ENCODE data around the gene MADCAM1. TPM values are rescaled to one million over a fixed set of nuclear protein-coding genes. Genes with fewer than 3 reads are reported as not detected.

Gene MADCAM1
- total and polyA plus RNA-seq, 10 of the 15 experiments (the other 5 are each of a cell fraction or from before 2014, with no cell fraction given) = 0.06 to 0.32 (median 0.31) TPM; not detected in 5

DNA sequence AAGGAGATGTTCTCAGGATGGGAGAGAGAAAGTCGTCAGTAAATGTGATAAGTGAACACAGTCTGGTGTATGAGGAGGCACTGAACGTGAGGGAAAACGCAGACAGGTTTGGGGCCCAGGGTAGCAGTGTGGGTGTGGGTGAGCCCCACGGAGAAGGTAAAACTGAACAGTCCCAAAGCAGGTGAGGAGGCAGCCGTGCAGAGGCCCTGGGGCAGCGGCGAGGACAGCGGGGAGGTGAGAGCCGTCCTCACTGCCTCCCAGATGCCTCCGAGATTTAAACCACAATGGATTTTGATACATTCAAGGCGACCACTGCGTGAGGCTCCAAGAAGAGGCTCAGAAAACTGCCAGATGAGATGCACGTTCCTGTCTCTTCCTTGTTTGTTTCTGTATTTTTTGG is 20.9 kb upstream of the MADCAM1 start:
- in situ Hi-C loops (cut with MboI) = no loop called here
- Histone ChIP-seq H4K20me1 (ENCODE audit: control insufficient read depth, insufficient read depth) (no peaks in the 10 kb centered on the region), H3K9ac (ENCODE audit: control insufficient read depth, insufficient read depth, low read length) (no peak overlapping the region), H3K27ac (ENCODE audit: control insufficient read depth, insufficient read depth) (no peak overlapping the region), H2AFZ (ENCODE audit: control insufficient read depth, low read depth, low read length) (no peak overlapping the region), H3K9me3 (replicated peaks; ENCODE audit: control insufficient read depth, insufficient read depth, low read length) (no peaks in the 10 kb centered on the region; the same call in 2 of the 3 replicates), H3K79me2 (ENCODE audit: control insufficient read depth, insufficient read depth, low read length) (no peaks in the 10 kb centered on the region), H3K4me2 (ENCODE audit: control insufficient read depth, insufficient read depth) (no peak overlapping the region), H3K36me3 (ENCODE audit: control insufficient read depth in 2 of 2, insufficient read depth in 2 of 2, low read length in 1 of 2) (no peaks in the 10 kb centered on the region), H3K4me3 (no peak overlapping the region), H3K27me3 (replicated peaks in 1 of 2; ENCODE audit: control insufficient read depth in 2 of 2, insufficient read depth in 2 of 2, low read length in 1 of 2) (no peaks in the 10 kb centered on the region), H3K4me1 (ENCODE audit: control insufficient read depth, insufficient read depth, low read length) (no peaks in the 10 kb centered on the region)
- BruUV-seq (replicated peaks) = no TSS peak
- no peak for TF ChIP-seq KAT2A (conservative IDR thresholded peaks at IDR 0.05; ENCODE audit: control insufficient read depth, low read depth, low read length)
- TF ChIP-seq, protein P1, sequence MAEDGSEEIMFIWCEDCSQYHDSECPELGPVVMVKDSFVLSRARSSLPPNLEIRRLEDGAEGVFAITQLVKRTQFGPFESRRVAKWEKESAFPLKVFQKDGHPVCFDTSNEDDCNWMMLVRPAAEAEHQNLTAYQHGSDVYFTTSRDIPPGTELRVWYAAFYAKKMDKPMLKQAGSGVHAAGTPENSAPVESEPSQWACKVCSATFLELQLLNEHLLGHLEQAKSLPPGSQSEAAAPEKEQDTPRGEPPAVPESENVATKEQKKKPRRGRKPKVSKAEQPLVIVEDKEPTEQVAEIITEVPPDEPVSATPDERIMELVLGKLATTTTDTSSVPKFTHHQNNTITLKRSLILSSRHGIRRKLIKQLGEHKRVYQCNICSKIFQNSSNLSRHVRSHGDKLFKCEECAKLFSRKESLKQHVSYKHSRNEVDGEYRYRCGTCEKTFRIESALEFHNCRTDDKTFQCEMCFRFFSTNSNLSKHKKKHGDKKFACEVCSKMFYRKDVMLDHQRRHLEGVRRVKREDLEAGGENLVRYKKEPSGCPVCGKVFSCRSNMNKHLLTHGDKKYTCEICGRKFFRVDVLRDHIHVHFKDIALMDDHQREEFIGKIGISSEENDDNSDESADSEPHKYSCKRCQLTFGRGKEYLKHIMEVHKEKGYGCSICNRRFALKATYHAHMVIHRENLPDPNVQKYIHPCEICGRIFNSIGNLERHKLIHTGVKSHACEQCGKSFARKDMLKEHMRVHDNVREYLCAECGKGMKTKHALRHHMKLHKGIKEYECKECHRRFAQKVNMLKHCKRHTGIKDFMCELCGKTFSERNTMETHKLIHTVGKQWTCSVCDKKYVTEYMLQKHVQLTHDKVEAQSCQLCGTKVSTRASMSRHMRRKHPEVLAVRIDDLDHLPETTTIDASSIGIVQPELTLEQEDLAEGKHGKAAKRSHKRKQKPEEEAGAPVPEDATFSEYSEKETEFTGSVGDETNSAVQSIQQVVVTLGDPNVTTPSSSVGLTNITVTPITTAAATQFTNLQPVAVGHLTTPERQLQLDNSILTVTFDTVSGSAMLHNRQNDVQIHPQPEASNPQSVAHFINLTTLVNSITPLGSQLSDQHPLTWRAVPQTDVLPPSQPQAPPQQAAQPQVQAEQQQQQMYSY (CRISPR knock-in tag; IDR thresholded peaks at IDR 0.05) = no peak
- TF ChIP-seq, protein P2, sequence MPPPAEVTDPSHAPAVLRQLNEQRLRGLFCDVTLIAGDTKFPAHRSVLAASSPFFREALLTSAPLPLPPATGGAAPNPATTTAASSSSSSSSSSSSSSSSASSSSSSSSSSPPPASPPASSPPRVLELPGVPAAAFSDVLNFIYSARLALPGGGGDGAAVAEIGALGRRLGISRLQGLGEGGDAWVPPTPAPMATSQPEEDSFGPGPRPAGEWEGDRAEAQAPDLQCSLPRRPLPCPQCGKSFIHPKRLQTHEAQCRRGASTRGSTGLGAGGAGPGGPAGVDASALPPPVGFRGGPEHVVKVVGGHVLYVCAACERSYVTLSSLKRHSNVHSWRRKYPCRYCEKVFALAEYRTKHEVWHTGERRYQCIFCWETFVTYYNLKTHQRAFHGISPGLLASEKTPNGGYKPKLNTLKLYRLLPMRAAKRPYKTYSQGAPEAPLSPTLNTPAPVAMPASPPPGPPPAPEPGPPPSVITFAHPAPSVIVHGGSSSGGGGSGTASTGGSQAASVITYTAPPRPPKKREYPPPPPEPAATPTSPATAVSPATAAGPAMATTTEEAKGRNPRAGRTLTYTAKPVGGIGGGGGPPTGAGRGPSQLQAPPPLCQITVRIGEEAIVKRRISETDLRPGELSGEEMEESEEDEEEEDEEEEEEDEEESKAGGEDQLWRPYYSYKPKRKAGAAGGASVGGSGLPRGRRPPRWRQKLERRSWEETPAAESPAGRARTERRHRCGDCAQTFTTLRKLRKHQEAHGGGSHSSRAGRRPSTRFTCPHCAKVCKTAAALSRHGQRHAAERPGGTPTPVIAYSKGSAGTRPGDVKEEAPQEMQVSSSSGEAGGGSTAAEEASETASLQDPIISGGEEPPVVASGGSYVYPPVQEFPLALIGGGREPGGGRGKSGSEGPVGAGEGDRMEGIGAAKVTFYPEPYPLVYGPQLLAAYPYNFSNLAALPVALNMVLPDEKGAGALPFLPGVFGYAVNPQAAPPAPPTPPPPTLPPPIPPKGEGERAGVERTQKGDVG (CRISPR knock-in tag; IDR thresholded peaks at IDR 0.05) = no peak
- no peak for TF ChIP-seq RAD21 (IDR thresholded peaks at IDR 0.05; ENCODE audit: insufficient read depth, low read depth, low read length)
- no peak for TF ChIP-seq TCF3 (IDR thresholded peaks at IDR 0.05; ENCODE audit: borderline replicate concordance, insufficient read depth, low read depth, low read length)
- TF ChIP-seq, protein P3, sequence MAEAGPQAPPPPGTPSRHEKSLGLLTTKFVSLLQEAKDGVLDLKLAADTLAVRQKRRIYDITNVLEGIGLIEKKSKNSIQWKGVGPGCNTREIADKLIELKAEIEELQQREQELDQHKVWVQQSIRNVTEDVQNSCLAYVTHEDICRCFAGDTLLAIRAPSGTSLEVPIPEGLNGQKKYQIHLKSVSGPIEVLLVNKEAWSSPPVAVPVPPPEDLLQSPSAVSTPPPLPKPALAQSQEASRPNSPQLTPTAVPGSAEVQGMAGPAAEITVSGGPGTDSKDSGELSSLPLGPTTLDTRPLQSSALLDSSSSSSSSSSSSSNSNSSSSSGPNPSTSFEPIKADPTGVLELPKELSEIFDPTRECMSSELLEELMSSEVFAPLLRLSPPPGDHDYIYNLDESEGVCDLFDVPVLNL (IDR thresholded peaks at IDR 0.05; ENCODE audit: low read depth, low read length) = no peak
- TF ChIP-seq, protein P4, sequence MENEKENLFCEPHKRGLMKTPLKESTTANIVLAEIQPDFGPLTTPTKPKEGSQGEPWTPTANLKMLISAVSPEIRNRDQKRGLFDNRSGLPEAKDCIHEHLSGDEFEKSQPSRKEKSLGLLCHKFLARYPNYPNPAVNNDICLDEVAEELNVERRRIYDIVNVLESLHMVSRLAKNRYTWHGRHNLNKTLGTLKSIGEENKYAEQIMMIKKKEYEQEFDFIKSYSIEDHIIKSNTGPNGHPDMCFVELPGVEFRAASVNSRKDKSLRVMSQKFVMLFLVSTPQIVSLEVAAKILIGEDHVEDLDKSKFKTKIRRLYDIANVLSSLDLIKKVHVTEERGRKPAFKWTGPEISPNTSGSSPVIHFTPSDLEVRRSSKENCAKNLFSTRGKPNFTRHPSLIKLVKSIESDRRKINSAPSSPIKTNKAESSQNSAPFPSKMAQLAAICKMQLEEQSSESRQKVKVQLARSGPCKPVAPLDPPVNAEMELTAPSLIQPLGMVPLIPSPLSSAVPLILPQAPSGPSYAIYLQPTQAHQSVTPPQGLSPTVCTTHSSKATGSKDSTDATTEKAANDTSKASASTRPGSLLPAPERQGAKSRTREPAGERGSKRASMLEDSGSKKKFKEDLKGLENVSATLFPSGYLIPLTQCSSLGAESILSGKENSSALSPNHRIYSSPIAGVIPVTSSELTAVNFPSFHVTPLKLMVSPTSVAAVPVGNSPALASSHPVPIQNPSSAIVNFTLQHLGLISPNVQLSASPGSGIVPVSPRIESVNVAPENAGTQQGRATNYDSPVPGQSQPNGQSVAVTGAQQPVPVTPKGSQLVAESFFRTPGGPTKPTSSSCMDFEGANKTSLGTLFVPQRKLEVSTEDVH (IDR thresholded peaks at IDR 0.05; ENCODE audit: low read depth, partially characterized antibody) = no peak
- no peak for TF ChIP-seq POLR2AphosphoS5 (IDR thresholded peaks at IDR 0.05; ENCODE audit: low read length)
- TF ChIP-seq JUNB (IDR thresholded peaks at IDR 0.05) = no peak
- TF ChIP-seq SMAD5 (IDR thresholded peaks at IDR 0.05; ENCODE audit: low read depth) = no peak
- TF ChIP-seq, protein P5, sequence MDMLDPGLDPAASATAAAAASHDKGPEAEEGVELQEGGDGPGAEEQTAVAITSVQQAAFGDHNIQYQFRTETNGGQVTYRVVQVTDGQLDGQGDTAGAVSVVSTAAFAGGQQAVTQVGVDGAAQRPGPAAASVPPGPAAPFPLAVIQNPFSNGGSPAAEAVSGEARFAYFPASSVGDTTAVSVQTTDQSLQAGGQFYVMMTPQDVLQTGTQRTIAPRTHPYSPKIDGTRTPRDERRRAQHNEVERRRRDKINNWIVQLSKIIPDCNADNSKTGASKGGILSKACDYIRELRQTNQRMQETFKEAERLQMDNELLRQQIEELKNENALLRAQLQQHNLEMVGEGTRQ (IDR thresholded peaks at IDR 0.05; ENCODE audit: borderline replicate concordance, low read depth, low read length) = no peak
- no peak for TF ChIP-seq RB1 (IDR thresholded peaks at IDR 0.05; ENCODE audit: borderline replicate concordance)
- TF ChIP-seq IKZF2 (IDR thresholded peaks at IDR 0.05) = no peak
- SMC1A ChIA-PET (ENCODE audit: uncharacterized antibody, unreplicated experiment) = no interaction called here
- intact Hi-C loops (cut with micrococcal nuclease; ENCODE audit: unreplicated experiment) = no loop called here
- ATAC-seq (no peak), FAIRE-seq (no peak), DNase-seq (ENCODE audit: low read depth, low spot score) (no peak)
- CTCF ChIA-PET = no interaction called here
- RAD21 ChIA-PET (ENCODE audit: unreplicated experiment) = no interaction called here
- 45% methylated on average over 13 of the region's 13 CpGs for WGBS (ENCODE audit: insufficient coverage, insufficient replicate concordance, low lambda C conversion rate, missing lambda C conversion rate)
- POLR2A ChIA-PET = no interaction called here
